Effector memory CD4-positive, alpha-beta T cell (primary cell): ENCODE data around the gene CAP2.
A peak's percentile ranks its signal among the peaks of the same experiment; 100 is the strongest.
"Not testable (repeated sequence)": the region's sequence is repeated elsewhere in the genome, so short reads cannot be mapped to it uniquely, and the experiment has no call there.

ENCODE experiments used
- DNase-seq, 3 donors: peaks; one replicate each; pipeline ENCODE4 v3.0.0-alpha.2; 2020
- H3K27ac ChIP-seq: 2 replicates; pipeline ENCODE4 v1.7.0; 2013; ENCODE audit warnings: mild to moderate bottlenecking, low read length, moderate library complexity; ENCODE audit not compliant: insufficient read depth, poor library complexity, severe bottlenecking
- H3K27me3 ChIP-seq: replicated peaks from 2 replicates; pipeline ENCODE4 v1.7.0; 2013; ENCODE audit warnings: mild to moderate bottlenecking, low read length; ENCODE audit not compliant: insufficient read depth, control insufficient read depth, poor library complexity, severe bottlenecking
- H3K36me3 ChIP-seq: 2 replicates; pipeline ENCODE4 v1.7.0; 2013; ENCODE audit warnings: mild to moderate bottlenecking, low read length, moderate library complexity; ENCODE audit not compliant: control insufficient read depth, insufficient read depth
- H3K4me1 ChIP-seq: 2 replicates; pipeline ENCODE4 v1.7.0; 2013; ENCODE audit warnings: low read length, mild to moderate bottlenecking; ENCODE audit not compliant: control insufficient read depth, insufficient read depth, poor library complexity, severe bottlenecking
- H3K4me3 ChIP-seq: 2 replicates; pipeline ENCODE4 v1.7.0; 2013; ENCODE audit warnings: low read length, low read depth, mild to moderate bottlenecking; ENCODE audit not compliant: insufficient read depth, poor library complexity, severe bottlenecking
- H3K9me3 ChIP-seq: 2 replicates; pipeline ENCODE4 v1.7.0; 2013; ENCODE audit warnings: mild to moderate bottlenecking, low read length, moderate library complexity; ENCODE audit not compliant: control insufficient read depth

CAP2 gene

GRCh38 chr6:17542243-17542642 lies 148.8 kb downstream of the CAP2 start:
- Histone ChIP-seq H3K4me3 (no peak overlapping the region), H3K27ac (no peak overlapping the region), H3K36me3 (no peaks in the 10 kb centered on the region), H3K27me3 (no peaks in the 10 kb centered on the region), H3K4me1 (no peaks in the 10 kb centered on the region), H3K9me3 (no peaks in the 10 kb centered on the region)
- DNase-seq = no peak

- not testable (repeated sequence) for H3K9me3 ChIP-seq, H3K4me1 ChIP-seq, H3K36me3 ChIP-seq, H3K27me3 ChIP-seq, DNase-seq, H3K27ac ChIP-seq, H3K4me3 ChIP-seq
Observed at GRCh38 chr6:17545681-17546080, 152.3 kb downstream of the CAP2 start.

GRCh38 chr6:17551383-17551958 lies 158.1 kb downstream of the CAP2 start:
- H3K9me3 ChIP-seq = no peaks in the 10 kb centered on the region
- H3K27me3 ChIP-seq = no peaks in the 10 kb centered on the region
- DNase-seq = no peak
- H3K4me3 ChIP-seq = no peak overlapping the region
- no peak overlapping the region for H3K27ac ChIP-seq
- H3K36me3 ChIP-seq = no peaks in the 10 kb centered on the region
- no peaks in the 10 kb centered on the region for H3K4me1 ChIP-seq

- no peaks in the 10 kb centered on the region for H3K27me3 ChIP-seq
- no peak overlapping the region for H3K4me3 ChIP-seq
- H3K9me3 ChIP-seq = no peaks in the 10 kb centered on the region
- no peaks in the 10 kb centered on the region for H3K4me1 ChIP-seq
- H3K36me3 ChIP-seq = no peaks in the 10 kb centered on the region
- no peak for DNase-seq
- H3K27ac ChIP-seq = no peak overlapping the region
Observed at GRCh38 chr6:17552861-17553260, 159.5 kb downstream of the CAP2 start.

- no peak overlapping the region for H3K27ac ChIP-seq
- no peaks in the 10 kb centered on the region for H3K4me1 ChIP-seq
- H3K4me3 ChIP-seq = no peak overlapping the region
- H3K27me3 ChIP-seq = no peaks in the 10 kb centered on the region
- no peaks in the 10 kb centered on the region for H3K36me3 ChIP-seq
- no peak for DNase-seq
- no peaks in the 10 kb centered on the region for H3K9me3 ChIP-seq
Observed at GRCh38 chr6:17556014-17556413, 162.6 kb downstream of the CAP2 start.

- Histone ChIP-seq H3K4me3 (no peak overlapping the region), H3K9me3 (no peaks in the 10 kb centered on the region), H3K36me3 (no peaks in the 10 kb centered on the region), H3K27me3 (no peaks in the 10 kb centered on the region), H3K27ac (no peak overlapping the region), H3K4me1 (no peaks in the 10 kb centered on the region)
- no peak for DNase-seq
Observed at GRCh38 chr6:17562636-17563035, 169.2 kb downstream of the CAP2 start.

GRCh38 chr6:17565399-17565798 lies 172.0 kb downstream of the CAP2 start:
- H3K4me1 ChIP-seq = no peaks in the 10 kb centered on the region
- no peaks in the 10 kb centered on the region for H3K9me3 ChIP-seq
- no peak overlapping the region for H3K4me3 ChIP-seq
- H3K27me3 ChIP-seq = no peaks in the 10 kb centered on the region
- no peak overlapping the region for H3K27ac ChIP-seq
- H3K36me3 ChIP-seq = no peaks in the 10 kb centered on the region
- no peak for DNase-seq

GRCh38 chr6:17574866-17575560 lies 181.6 kb downstream of the CAP2 start:
- no peak overlapping the region for H3K27ac ChIP-seq
- peaks cover 5% of the 10 kb centered on the region for H3K27me3 ChIP-seq
- DNase-seq = no peak
- no peak overlapping the region for H3K4me3 ChIP-seq
- H3K36me3 ChIP-seq = no peaks in the 10 kb centered on the region
- no peaks in the 10 kb centered on the region for H3K4me1 ChIP-seq
- H3K9me3 ChIP-seq = peaks cover 4% of the 10 kb centered on the region

GRCh38 chr6:17577059-17577458 lies 183.7 kb downstream of the CAP2 start:
- DNase-seq = no peak
- Histone ChIP-seq H3K36me3 (no peaks in the 10 kb centered on the region), H3K9me3 (peaks cover 4% of the 10 kb centered on the region), H3K27me3 (peaks cover 10% of the 10 kb centered on the region), H3K4me3 (no peak overlapping the region), H3K27ac (no peak overlapping the region), H3K4me1 (no peaks in the 10 kb centered on the region)

- peak overlapping the region; percentile 53 for H3K4me3 ChIP-seq
- H3K27ac ChIP-seq = no peak overlapping the region
- H3K36me3 ChIP-seq = no peaks in the 10 kb centered on the region
- H3K4me1 ChIP-seq = peaks cover 3% of the 10 kb centered on the region
- peaks cover 4% of the 10 kb centered on the region for H3K9me3 ChIP-seq
- H3K27me3 ChIP-seq = peaks cover 5% of the 10 kb centered on the region
- no peak for DNase-seq
Observed at GRCh38 chr6:17580518-17581048, 187.2 kb downstream of the CAP2 start.
